ENCODE measurements around the gene SRCIN1.
"Not testable (repeated sequence)": the region's sequence is repeated elsewhere in the genome, so short reads cannot be mapped to it uniquely, and the experiment has no call there.

SRCIN1 gene

DNA sequence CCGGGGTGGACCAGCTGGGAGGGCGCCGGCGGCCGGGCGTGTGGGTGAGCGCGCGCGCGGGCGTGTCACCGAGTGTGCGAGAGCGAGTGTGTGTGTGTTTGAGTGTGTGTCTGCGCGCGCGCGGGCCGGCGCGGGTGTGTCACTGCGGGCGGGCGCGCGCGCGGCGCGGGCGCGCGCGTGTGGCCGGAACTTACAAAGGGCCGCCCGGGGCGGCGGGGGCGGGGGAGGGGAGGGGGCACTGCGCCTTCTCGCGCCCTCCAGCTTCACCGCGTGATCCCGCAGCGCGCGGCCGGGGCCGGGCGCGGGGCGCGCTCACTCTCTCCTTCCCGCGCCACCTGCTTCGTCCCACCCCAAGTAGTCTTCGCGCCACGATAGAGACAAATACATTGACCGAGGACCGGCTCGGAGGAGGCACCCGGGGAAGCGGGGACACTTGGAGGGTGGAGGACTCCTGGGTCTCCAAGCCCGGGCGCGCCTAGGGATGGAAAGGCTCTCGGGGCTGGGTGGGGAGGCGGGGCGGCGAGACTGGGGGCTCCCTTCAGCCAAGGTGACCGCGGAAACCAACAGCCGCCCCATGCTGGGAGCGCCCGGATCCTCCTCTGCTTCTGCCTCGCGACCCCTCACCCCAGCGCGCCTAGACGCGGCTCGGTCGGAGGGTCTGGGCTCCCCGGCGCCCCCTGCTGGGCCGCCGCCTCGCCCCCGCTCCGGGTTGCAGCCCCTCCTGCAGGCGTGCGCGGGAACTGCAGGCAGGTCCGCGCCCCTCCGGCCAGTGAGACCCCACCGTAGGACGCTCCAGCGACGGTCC lies at the start of gene SRCIN1:
Gene SRCIN1 (minus strand): TSS at position 112 of the 805 bp plus-strand sequence. CDS start 247 bp downstream, outside the sequence.
- no peak for DNase-seq (ENCODE audit: low read depth in 2 of 2)

DNA sequence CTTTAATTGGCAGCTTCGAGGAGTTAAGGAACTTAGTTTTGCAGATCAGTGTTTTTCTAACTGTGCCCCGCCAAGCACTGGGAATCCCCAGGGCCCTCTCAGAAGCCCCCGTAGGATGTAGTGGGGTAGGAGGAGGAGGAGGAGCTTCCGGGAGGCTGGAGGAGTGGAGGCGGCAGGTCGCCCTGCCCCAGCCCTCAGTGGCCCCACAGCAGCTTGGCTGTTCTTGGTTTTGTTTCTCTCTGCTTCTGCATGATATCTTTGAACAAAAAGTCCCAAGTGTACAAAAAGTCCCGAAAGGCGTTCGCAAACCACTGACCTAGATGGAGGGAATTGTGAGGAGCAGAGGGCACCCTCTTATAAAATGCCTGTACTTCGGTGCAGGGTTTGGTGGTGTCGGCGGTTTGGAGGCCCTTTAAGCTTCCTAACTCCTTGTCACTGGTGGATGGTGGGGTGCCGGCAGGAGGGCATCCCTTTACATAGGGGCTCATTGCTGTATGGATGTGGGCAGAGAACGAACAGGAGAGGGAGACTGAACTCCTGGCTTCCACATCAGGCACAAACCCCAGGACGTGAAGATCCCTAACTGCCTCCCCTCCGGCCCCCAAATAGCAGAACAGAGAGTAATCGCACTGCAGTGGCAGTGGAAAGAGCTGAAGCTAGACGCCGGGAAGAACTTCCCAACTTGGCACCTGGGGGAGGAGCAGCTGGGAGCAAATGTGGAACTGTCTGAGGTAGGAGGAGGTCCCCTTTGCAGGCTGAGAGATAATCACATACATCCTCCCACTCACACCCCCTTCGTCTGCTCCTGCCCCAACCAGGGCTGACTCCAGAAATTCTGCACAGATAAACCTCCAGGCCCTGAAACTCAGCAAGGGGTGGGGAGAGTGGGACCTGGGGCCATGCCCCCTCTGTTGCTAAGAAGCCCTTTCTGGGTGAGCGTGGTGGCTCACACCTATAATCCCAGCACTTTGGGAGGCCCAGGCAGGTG lies 49.0 kb upstream of the SRCIN1 start:
- no peak for DNase-seq (ENCODE audit: low read depth in 2 of 2)

DNA sequence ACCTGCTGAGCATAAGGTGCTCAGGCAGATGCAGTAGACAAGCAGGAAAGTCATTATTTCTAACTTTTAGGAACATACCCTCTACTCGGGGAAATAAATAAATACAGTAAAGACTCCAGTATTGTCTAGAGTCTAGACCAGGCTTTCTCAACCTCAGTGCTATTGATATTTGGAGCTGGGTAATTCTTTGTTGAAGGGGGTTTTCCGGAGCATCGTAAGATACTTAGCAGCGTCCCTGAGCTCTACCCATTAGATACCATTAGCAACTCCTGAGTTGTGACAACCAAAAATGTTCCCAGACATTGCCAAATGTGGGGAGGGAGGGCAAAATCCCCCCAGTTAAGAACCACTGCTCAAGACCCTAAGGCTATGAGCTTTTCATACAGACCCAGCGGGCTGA lies 47.9 kb upstream of the SRCIN1 start:
- no peak for DNase-seq (ENCODE audit: low read depth in 2 of 2)

- no peak for DNase-seq (ENCODE audit: low read depth in 2 of 2)
Observed at GRCh38 chr17:38653230-38653629, 47.5 kb upstream of the SRCIN1 start.

GRCh38 chr17:38650653-38651173 lies 45.0 kb upstream of the SRCIN1 start:
- DNase-seq (ENCODE audit: low read depth in 2 of 2) = not testable (repeated sequence)

GRCh38 chr17:38637951-38638350 lies 32.2 kb upstream of the SRCIN1 start:
- no peak for DNase-seq (ENCODE audit: low read depth in 2 of 2)

DNA sequence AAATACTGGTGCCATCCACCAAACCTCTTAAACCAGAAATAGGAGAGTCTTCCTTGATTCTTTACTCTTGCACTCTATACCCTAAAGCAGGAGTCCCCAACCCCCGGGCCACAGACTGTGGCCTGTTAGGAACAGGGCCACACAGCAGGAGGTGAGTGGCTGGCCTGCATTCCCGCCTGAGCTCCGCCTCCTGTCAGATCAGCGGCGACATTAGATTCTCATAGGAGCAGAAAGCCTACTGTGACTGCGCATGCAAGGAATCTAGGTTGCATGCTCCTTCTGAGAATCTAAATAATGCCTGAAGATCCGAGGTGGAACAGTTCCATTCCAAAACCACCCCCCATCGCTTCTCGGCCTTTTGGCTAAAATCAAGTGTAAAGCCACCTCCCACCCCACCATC lies 30.3 kb upstream of the SRCIN1 start:
- no peak for DNase-seq (ENCODE audit: low read depth in 2 of 2)

- no peak for DNase-seq (ENCODE audit: low read depth in 2 of 2)
Observed at GRCh38 chr17:38632334-38632733, 26.6 kb upstream of the SRCIN1 start.

GRCh38 chr17:38628441-38628840 lies 22.7 kb upstream of the SRCIN1 start:
- DNase-seq (ENCODE audit: low read depth in 2 of 2) = no peak

DNA sequence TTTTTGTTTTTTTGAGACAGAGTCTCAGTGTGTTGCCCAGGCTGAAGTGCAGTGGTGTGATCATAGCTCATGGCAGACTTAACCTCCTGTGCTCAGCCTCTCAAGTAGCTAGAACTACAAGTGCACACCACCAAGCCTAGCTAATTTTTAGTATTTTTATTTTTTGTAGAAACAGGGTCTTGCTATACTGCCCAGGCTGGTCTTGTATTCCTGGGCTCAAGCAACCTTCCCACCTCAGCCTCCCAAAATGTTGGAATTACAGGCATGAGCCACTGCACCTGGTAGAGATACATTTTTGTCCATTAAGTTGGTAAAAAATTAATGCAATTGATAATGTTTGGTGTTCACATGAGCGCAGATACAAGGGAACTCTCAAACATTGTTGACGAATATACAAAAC lies 22.2 kb upstream of the SRCIN1 start:
- DNase-seq (ENCODE audit: low read depth in 2 of 2) = no peak

- DNase-seq (ENCODE audit: low read depth in 2 of 2) = not testable (repeated sequence)
Observed at GRCh38 chr17:38626606-38627226, 21.0 kb upstream of the SRCIN1 start.

GRCh38 chr17:38625482-38625881 lies 19.7 kb upstream of the SRCIN1 start:
- no peak for DNase-seq (ENCODE audit: low read depth in 2 of 2)

DNA sequence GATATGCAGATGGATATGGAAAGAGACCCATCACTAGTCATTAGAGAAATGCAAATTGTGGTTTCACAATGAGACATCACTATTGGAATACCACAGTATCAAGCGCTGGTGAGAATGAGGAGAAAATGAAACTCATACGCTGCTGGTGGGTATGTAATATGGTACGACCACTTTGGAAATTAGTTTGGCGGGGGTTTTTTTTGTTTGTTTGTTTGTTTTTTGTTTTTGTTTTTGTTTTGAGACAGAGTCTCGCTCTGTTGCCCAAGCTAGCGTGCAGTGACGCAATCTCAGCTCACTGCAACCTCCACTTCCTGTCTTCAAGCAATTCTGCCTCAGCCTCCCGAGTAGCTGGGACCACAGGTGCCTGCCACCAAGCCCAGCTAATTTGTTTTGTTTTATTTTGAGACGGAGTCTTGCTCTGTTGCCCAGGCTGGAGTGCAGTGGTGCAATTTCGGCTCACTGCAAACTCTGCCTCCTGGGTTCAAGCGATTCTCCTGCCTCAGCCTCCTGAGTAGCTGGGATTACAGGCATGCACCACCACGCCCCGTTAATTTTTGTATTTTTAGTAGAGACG lies 19.1 kb upstream of the SRCIN1 start:
- DNase-seq (ENCODE audit: low read depth in 2 of 2) = not testable (repeated sequence)

DNA sequence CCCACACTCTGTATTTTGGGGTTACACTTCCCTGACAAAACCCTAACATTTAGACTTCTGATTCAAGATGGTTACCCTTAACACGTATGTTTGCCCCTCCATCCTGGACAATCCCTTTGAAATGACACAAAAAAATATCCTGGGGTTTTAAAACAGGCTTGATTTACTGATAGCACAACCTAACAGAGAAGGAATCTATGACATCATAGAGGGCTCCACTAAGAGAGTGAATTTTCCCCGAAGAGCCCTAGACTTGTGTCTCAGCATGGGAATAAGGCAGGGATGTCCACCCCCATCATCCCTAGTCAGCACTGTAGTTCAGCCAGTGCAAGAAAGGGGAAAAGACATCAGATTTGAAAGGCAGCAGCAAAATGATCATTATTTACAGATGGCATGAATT lies 15.8 kb upstream of the SRCIN1 start:
- DNase-seq (ENCODE audit: low read depth in 2 of 2) = no peak

DNA sequence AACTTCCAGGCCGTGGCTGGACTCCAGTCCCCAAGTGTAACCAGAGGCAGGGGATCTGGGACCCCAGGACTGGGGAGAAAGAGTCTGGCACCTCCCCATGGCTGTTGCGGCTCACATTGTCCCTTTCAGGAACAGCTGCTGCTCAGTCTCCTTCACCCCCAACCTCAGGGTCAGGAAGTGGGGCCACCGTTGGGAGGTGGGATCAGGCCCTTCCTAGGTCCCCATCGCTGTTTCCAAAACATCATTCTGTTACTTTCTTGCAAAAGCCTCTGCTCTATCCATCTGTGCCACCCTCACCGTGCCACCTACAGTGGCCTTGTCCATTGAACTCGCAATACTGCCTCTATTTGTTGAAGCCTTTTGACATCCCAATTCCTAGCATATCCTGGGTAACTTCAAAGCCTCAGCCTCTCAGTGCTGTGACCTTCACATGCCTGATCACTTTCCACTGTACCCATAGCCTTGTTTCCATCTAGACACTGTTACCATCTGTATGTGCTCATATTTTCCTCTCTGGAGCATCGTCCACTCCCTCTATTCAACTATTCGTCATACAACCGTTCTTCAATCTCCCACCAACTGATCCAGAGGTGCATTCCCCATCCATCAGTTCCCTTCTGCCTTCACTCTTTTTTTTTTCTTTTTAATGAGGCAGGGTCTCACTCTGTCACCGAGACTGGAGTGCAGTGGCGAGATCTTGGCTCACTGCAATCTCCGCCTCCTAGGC lies 15.0 kb upstream of the SRCIN1 start:
- DNase-seq (ENCODE audit: low read depth in 2 of 2) = no peak

GRCh38 chr17:38619937-38620550 lies 14.3 kb upstream of the SRCIN1 start:
- no peak for DNase-seq (ENCODE audit: low read depth in 2 of 2)

- DNase-seq (ENCODE audit: low read depth in 2 of 2) = no peak
Observed at GRCh38 chr17:38619451-38619795, 13.7 kb upstream of the SRCIN1 start.

GRCh38 chr17:38617967-38618760 lies 12.4 kb upstream of the SRCIN1 start:
- DNase-seq (ENCODE audit: low read depth in 2 of 2) = no peak

GRCh38 chr17:38617074-38617860 lies 11.5 kb upstream of the SRCIN1 start:
- no peak for DNase-seq (ENCODE audit: low read depth in 2 of 2)
